Testis (tissue), 2 donors: ENCODE measurements around the gene U2AF1.
"Not testable (repeated sequence)": the region's sequence is repeated elsewhere in the genome, so short reads cannot be mapped to it uniquely, and the experiment has no call there.

Experiments used
- POLR2A ChIP-seq: fragments of 450-650 bp; IDR thresholded peaks from one replicate; pipeline ENCODE4 v1.6.1; 2017; ENCODE audit warnings: antibody characterized with exemption, mild to moderate bottlenecking, moderate library complexity
- TF ChIP-seq, protein P1 (sequence below), 3 experiments: fragments of 450-650 bp in 2 of 3; fragments of 200-600 bp in 1 of 3; sonication (generic) in 1 of 3; IDR thresholded peaks; one replicate each; pipeline ENCODE4 v1.5.1; 2016 to 2019; ENCODE audit warnings: antibody characterized with exemption in 3 of 3, mild to moderate bottlenecking in 2 of 3, moderate library complexity in 1 of 3

GRCh38 chr21:43134520-43134919 is 27.1 kb upstream of the U2AF1 start:
- not testable (repeated sequence) for TF ChIP-seq POLR2A
- TF ChIP-seq, protein P1, sequence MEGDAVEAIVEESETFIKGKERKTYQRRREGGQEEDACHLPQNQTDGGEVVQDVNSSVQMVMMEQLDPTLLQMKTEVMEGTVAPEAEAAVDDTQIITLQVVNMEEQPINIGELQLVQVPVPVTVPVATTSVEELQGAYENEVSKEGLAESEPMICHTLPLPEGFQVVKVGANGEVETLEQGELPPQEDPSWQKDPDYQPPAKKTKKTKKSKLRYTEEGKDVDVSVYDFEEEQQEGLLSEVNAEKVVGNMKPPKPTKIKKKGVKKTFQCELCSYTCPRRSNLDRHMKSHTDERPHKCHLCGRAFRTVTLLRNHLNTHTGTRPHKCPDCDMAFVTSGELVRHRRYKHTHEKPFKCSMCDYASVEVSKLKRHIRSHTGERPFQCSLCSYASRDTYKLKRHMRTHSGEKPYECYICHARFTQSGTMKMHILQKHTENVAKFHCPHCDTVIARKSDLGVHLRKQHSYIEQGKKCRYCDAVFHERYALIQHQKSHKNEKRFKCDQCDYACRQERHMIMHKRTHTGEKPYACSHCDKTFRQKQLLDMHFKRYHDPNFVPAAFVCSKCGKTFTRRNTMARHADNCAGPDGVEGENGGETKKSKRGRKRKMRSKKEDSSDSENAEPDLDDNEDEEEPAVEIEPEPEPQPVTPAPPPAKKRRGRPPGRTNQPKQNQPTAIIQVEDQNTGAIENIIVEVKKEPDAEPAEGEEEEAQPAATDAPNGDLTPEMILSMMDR (IDR thresholded peaks at IDR 0.05): not testable (repeated sequence)
